NOMO-1 (cell line): ENCODE results near the gene ZFYVE21.

Experiments used
- DNase-seq, 2 experiments: peaks; one replicate each; lab custom pipeline; 2025; ENCODE audit not compliant: unreplicated experiment in 2 of 2; lab: John Stamatoyannopoulos, UW

The ZFYVE21 gene

GRCh38 chr14:103735439-103735814, 19.8 kb downstream of the ZFYVE21 start:
- DNase-seq: no peak

GRCh38 chr14:103735815-103736545, 20.4 kb downstream of the ZFYVE21 start:
- no peak for DNase-seq

- DNase-seq: no peak
Observed at GRCh38 chr14:103736546-103737431, 21.2 kb downstream of the ZFYVE21 start.

- no peak for DNase-seq
Observed at GRCh38 chr14:103737432-103738045, 21.9 kb downstream of the ZFYVE21 start.

GRCh38 chr14:103738166-103738565, 22.6 kb downstream of the ZFYVE21 start:
- DNase-seq: no peak

- DNase-seq: no peak
Observed at GRCh38 chr14:103738701-103739451, 23.3 kb downstream of the ZFYVE21 start.

GRCh38 chr14:103739466-103739792, 23.8 kb downstream of the ZFYVE21 start:
- no peak for DNase-seq

- DNase-seq: no peak
Observed at GRCh38 chr14:103739793-103740501, 24.3 kb downstream of the ZFYVE21 start.

- DNase-seq: no peak
Observed at GRCh38 chr14:103740991-103741689, 25.5 kb downstream of the ZFYVE21 start.

GRCh38 chr14:103741876-103742275, 26.3 kb downstream of the ZFYVE21 start:
- no peak for DNase-seq

- no peak for DNase-seq
Observed at GRCh38 chr14:103742499-103743255, 27.1 kb downstream of the ZFYVE21 start.

- DNase-seq: no peak
Observed at GRCh38 chr14:103743691-103744090, 28.1 kb downstream of the ZFYVE21 start.

GRCh38 chr14:103744621-103745395, 29.2 kb downstream of the ZFYVE21 start:
- no peak for DNase-seq

- DNase-seq: no peak
Observed at GRCh38 chr14:103745424-103745823, 29.8 kb downstream of the ZFYVE21 start.

GRCh38 chr14:103746701-103747100, 31.1 kb downstream of the ZFYVE21 start:
- no peak for DNase-seq

- DNase-seq: no peak
Observed at GRCh38 chr14:103748534-103748857, 32.9 kb downstream of the ZFYVE21 start.

- no peak for DNase-seq
Observed at GRCh38 chr14:103749452-103749851, 33.8 kb downstream of the ZFYVE21 start.

GRCh38 chr14:103749860-103750259, 34.2 kb downstream of the ZFYVE21 start:
- DNase-seq: no peak
